Stomach (tissue), 4 donors: ENCODE data around the gene TNFRSF6B.

Experiments used
- CTCF ChIP-seq, 7 experiments: fragments of 450-650 bp in 4 of 7; fragments of 200-600 bp in 3 of 7; sonication (generic) in 3 of 7; IDR thresholded peaks; one replicate each; pipeline ENCODE4 v1.5.1; 2016 to 2019; ENCODE audit warnings: antibody characterized with exemption in 7 of 7, control low read depth in 2 of 7, mild to moderate bottlenecking in 1 of 7
- EP300 ChIP-seq: sonication (generic); formaldehyde crosslinking; IDR thresholded peaks from one replicate; pipeline ENCODE4 v1.6.1; 2017; ENCODE audit warnings: antibody characterized with exemption
- POLR2A ChIP-seq, 4 donors: fragments of 450-650 bp; IDR thresholded peaks; one replicate each; pipeline ENCODE4 v1.6.1; 2016; ENCODE audit warnings: antibody characterized with exemption in 4 of 4, control low read depth in 2 of 4, mild to moderate bottlenecking in 1 of 4, moderate library complexity in 1 of 4
- POLR2AphosphoS5 ChIP-seq, 3 donors: sonication (generic); formaldehyde crosslinking; IDR thresholded peaks; one replicate each; pipeline ENCODE4 v1.6.1; 2016; ENCODE audit warnings: antibody characterized with exemption in 3 of 3

GRCh38 chr20:63740627-63741353 is 44.3 kb downstream of the TNFRSF6B start:
- TF ChIP-seq CTCF (IDR thresholded peaks at IDR 0.05) (peak in 3 of 7 experiments; percentile 7 to 55 (median 43)), POLR2A (IDR thresholded peaks at IDR 0.05) (no peak), POLR2AphosphoS5 (IDR thresholded peaks at IDR 0.05) (peak in 2 of 3 donors; percentile 55 to 73), EP300 (no peak)
